Measurements from ENCODE around the gene CACYBP.

DNA sequence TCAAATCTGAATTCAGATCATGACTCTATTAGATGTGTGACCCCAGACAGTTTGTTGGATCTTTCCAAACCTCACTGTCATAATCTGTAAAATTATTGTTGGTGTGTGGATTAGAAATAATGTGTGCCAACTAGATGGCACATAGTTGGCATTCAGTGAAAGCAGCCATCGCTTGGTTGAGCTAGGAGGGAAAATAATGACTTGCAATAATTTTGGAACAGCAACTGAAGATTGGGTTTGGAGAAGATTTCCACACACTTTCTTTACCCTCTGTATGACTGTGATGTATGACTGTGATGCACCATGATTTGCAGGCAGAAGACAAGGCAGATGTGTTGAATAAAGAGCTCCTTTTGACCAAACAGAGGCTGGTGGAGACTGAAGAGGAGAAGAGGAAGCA lies 24.0 kb upstream of the CACYBP start:
- TF ChIP-seq, protein P1, sequence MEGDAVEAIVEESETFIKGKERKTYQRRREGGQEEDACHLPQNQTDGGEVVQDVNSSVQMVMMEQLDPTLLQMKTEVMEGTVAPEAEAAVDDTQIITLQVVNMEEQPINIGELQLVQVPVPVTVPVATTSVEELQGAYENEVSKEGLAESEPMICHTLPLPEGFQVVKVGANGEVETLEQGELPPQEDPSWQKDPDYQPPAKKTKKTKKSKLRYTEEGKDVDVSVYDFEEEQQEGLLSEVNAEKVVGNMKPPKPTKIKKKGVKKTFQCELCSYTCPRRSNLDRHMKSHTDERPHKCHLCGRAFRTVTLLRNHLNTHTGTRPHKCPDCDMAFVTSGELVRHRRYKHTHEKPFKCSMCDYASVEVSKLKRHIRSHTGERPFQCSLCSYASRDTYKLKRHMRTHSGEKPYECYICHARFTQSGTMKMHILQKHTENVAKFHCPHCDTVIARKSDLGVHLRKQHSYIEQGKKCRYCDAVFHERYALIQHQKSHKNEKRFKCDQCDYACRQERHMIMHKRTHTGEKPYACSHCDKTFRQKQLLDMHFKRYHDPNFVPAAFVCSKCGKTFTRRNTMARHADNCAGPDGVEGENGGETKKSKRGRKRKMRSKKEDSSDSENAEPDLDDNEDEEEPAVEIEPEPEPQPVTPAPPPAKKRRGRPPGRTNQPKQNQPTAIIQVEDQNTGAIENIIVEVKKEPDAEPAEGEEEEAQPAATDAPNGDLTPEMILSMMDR (conservative IDR thresholded peaks at IDR 0.05; ENCODE audit: low read depth in 2 of 2), result no peak
- TF ChIP-seq EZH2phosphoT487 (IDR thresholded peaks at IDR 0.05; ENCODE audit: unreplicated experiment) (no peak), POLR2AphosphoS5 (IDR thresholded peaks at IDR 0.05; ENCODE audit: low read depth) (no peak), EZH2 (IDR thresholded peaks at IDR 0.05; ENCODE audit: low read depth, unreplicated experiment) (no peak), CREB1 (CRISPR knock-in tag; IDR thresholded peaks at IDR 0.05; ENCODE audit: low read depth) (no peak)
- TF ChIP-seq, protein P2, sequence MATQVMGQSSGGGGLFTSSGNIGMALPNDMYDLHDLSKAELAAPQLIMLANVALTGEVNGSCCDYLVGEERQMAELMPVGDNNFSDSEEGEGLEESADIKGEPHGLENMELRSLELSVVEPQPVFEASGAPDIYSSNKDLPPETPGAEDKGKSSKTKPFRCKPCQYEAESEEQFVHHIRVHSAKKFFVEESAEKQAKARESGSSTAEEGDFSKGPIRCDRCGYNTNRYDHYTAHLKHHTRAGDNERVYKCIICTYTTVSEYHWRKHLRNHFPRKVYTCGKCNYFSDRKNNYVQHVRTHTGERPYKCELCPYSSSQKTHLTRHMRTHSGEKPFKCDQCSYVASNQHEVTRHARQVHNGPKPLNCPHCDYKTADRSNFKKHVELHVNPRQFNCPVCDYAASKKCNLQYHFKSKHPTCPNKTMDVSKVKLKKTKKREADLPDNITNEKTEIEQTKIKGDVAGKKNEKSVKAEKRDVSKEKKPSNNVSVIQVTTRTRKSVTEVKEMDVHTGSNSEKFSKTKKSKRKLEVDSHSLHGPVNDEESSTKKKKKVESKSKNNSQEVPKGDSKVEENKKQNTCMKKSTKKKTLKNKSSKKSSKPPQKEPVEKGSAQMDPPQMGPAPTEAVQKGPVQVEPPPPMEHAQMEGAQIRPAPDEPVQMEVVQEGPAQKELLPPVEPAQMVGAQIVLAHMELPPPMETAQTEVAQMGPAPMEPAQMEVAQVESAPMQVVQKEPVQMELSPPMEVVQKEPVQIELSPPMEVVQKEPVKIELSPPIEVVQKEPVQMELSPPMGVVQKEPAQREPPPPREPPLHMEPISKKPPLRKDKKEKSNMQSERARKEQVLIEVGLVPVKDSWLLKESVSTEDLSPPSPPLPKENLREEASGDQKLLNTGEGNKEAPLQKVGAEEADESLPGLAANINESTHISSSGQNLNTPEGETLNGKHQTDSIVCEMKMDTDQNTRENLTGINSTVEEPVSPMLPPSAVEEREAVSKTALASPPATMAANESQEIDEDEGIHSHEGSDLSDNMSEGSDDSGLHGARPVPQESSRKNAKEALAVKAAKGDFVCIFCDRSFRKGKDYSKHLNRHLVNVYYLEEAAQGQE (IDR thresholded peaks at IDR 0.05; ENCODE audit: unreplicated experiment), result no peak
